Hepatocyte (in vitro differentiated cells): ENCODE data around the gene TMA7. TPM values are rescaled to one million over a fixed set of nuclear protein-coding genes. Genes with fewer than 3 reads are reported as not detected.
A peak's percentile ranks its signal among the peaks of the same experiment; 100 is the strongest.

Source experiments
- DNase-seq: peaks from one replicate; pipeline ENCODE4 v3.0.0-alpha.2; 2016; ENCODE audit warnings: low spot score
- H2AFZ ChIP-seq: fragments of 200-600 bp; sonication (generic); 2 replicates; pipeline ENCODE4 v1.6.0; 2016; ENCODE audit warnings: antibody characterized with exemption, mild to moderate bottlenecking
- H3K27ac ChIP-seq: fragments of 200-600 bp; sonication (generic); 2 replicates; pipeline ENCODE4 v1.5.1; 2016; ENCODE audit warnings: mild to moderate bottlenecking
- H3K27me3 ChIP-seq: fragments of 200-600 bp; sonication (generic); 2 replicates; pipeline ENCODE4 v1.6.1; 2016
- H3K36me3 ChIP-seq: fragments of 200-600 bp; sonication (generic); replicated peaks from 2 replicates; pipeline ENCODE4 v1.5.1; 2016; ENCODE audit warnings: low read depth; ENCODE audit not compliant: insufficient read depth
- H3K4me1 ChIP-seq: fragments of 200-600 bp; sonication (generic); 2 replicates; pipeline ENCODE4 v1.5.1; 2016; ENCODE audit warnings: mild to moderate bottlenecking, moderate library complexity; ENCODE audit not compliant: insufficient read depth
- H3K4me2 ChIP-seq: fragments of 200-600 bp; sonication (generic); 2 replicates; pipeline ENCODE4 v1.6.0; 2016
- H3K4me3 ChIP-seq: fragments of 200-600 bp; sonication (generic); 2 replicates; pipeline ENCODE4 v1.5.1; 2016; ENCODE audit warnings: mild to moderate bottlenecking
- H3K79me2 ChIP-seq: fragments of 200-600 bp; sonication (generic); 2 replicates; pipeline ENCODE4 v1.6.0; 2017; ENCODE audit warnings: mild to moderate bottlenecking
- H3K9me2 ChIP-seq: fragments of 200-600 bp; sonication (generic); replicated peaks from 2 replicates; pipeline ENCODE4 v1.6.0; 2017; ENCODE audit warnings: mild to moderate bottlenecking; ENCODE audit not compliant: insufficient read depth
- H3K9me3 ChIP-seq: fragments of 200-600 bp; sonication (generic); 2 replicates; pipeline ENCODE4 v1.5.1; 2016; ENCODE audit warnings: low read depth, mild to moderate bottlenecking
- H4K20me1 ChIP-seq: fragments of 200-600 bp; sonication (generic); 2 replicates; pipeline ENCODE4 v1.6.0; 2016; ENCODE audit warnings: mild to moderate bottlenecking; ENCODE audit not compliant: insufficient read depth, poor library complexity, severe bottlenecking
- CTCF ChIP-seq: fragments of 200-600 bp; sonication (generic); IDR thresholded peaks from 2 replicates; pipeline ENCODE4 v1.5.1; 2016; ENCODE audit warnings: antibody characterized with exemption, mild to moderate bottlenecking; ENCODE audit not compliant: poor library complexity
- EZH2 ChIP-seq: fragments of 200-600 bp; sonication (generic); IDR thresholded peaks from 2 replicates; pipeline ENCODE4 v1.6.1; 2016; ENCODE audit warnings: antibody characterized with exemption, mild to moderate bottlenecking, borderline replicate concordance
- EZH2phosphoT487 ChIP-seq: fragments of 200-600 bp; sonication (generic); IDR thresholded peaks from one replicate; pipeline ENCODE4 v1.6.1; 2018; ENCODE audit warnings: antibody characterized with exemption, mild to moderate bottlenecking, low read depth, moderate library complexity; ENCODE audit not compliant: unreplicated experiment, severe bottlenecking
- WGBS: methylation state at CpG from one replicate; pipeline ENCODE4 v1.1.6; 2016; ENCODE audit warnings: low lambda C conversion rate; ENCODE audit errors: missing lambda C conversion rate; 5-methylcytosine and 5-hydroxymethylcytosine counted together
- polyA plus RNA-seq: library from polyadenylated mRNA; unstranded; fragments of >200 nt; fragmentation: Nextera tagmentation; extraction: Ambion mirVana; gene quantifications from 2 replicates; pipeline ENCODE4 v1.2.1, GENCODE V29; 2016
- total RNA-seq: library from RNA; depleted of rRNA; stranded (reverse); fragments of >200 nt; gene quantifications from 2 replicates; pipeline ENCODE4 v1.2.3, GENCODE V29; 2014

TMA7 gene
- total and polyA plus RNA-seq, 2 experiments from 2014 or later: 381 to 503 TPM

- DNase-seq: no peak
- H3K36me3 ChIP-seq: no peaks in the 10 kb centered on the region
Observed at GRCh38 chr3:48397767-48398681, 42.0 kb upstream of the TMA7 start.

GRCh38 chr3:48398701-48399386, 41.2 kb upstream of the TMA7 start:
- DNase-seq: peak; percentile 3
- no peaks in the 10 kb centered on the region for H3K79me2 ChIP-seq
- H3K9me2 ChIP-seq: no peaks in the 10 kb centered on the region
- H3K4me1 ChIP-seq: no peaks in the 10 kb centered on the region
- no peak overlapping the region for H2AFZ ChIP-seq
- H3K27me3 ChIP-seq: no peaks in the 10 kb centered on the region
- 75% methylated on average over 11 of the region's 11 CpGs for WGBS
- no peaks in the 10 kb centered on the region for H4K20me1 ChIP-seq
- TF ChIP-seq EZH2 (no peak), CTCF (no peak), EZH2phosphoT487 (no peak)
- H3K4me3 ChIP-seq: no peak overlapping the region
- no peak overlapping the region for H3K4me2 ChIP-seq
- no peaks in the 10 kb centered on the region for H3K9me3 ChIP-seq
- H3K27ac ChIP-seq: no peak overlapping the region
- H3K36me3 ChIP-seq: no peaks in the 10 kb centered on the region

More at GRCh38 chr3:48397767-48398681, 42.0 kb upstream of the TMA7 start:
- Histone ChIP-seq H3K9me2 (no peaks in the 10 kb centered on the region), H3K4me1 (no peaks in the 10 kb centered on the region), H3K27me3 (no peaks in the 10 kb centered on the region), H3K4me2 (no peak overlapping the region), H3K4me3 (no peak overlapping the region), H2AFZ (no peak overlapping the region), H3K79me2 (no peaks in the 10 kb centered on the region), H4K20me1 (no peaks in the 10 kb centered on the region), H3K9me3 (no peaks in the 10 kb centered on the region), H3K27ac (no peak overlapping the region)
- TF ChIP-seq EZH2 (no peak), CTCF (no peak), EZH2phosphoT487 (no peak)
- 80% methylated on average over 9 of the region's 9 CpGs for WGBS

- Histone ChIP-seq H3K4me2 (no peak overlapping the region), H3K9me3 (no peaks in the 10 kb centered on the region), H3K36me3 (no peaks in the 10 kb centered on the region), H4K20me1 (no peaks in the 10 kb centered on the region), H3K27ac (no peak overlapping the region), H3K79me2 (no peaks in the 10 kb centered on the region), H2AFZ (no peak overlapping the region), H3K4me3 (no peak overlapping the region), H3K9me2 (no peaks in the 10 kb centered on the region), H3K4me1 (no peaks in the 10 kb centered on the region), H3K27me3 (no peaks in the 10 kb centered on the region)
- 88% methylated on average over 4 of the region's 4 CpGs for WGBS
- DNase-seq: peak; percentile 4
- TF ChIP-seq CTCF (no peak), EZH2 (no peak), EZH2phosphoT487 (no peak)
Observed at GRCh38 chr3:48399387-48400172, 40.5 kb upstream of the TMA7 start.
